ES-I3 (cell line): ENCODE data around the gene AVL9.
"Not testable (repeated sequence)": the region's sequence is repeated elsewhere in the genome, so short reads cannot be mapped to it uniquely, and the experiment has no call there.

Source experiments
- H3K36me3 ChIP-seq: 2 replicates; pipeline ENCODE4 v1.6.1; 2013; ENCODE audit warnings: mild to moderate bottlenecking, low read length, control low read depth, moderate library complexity; ENCODE audit not compliant: insufficient read depth
- H3K4me1 ChIP-seq: 2 replicates; pipeline ENCODE4 v1.6.1; 2013; ENCODE audit warnings: mild to moderate bottlenecking, control low read depth, low read length; ENCODE audit not compliant: insufficient read depth
- H3K9ac ChIP-seq: 2 replicates; pipeline ENCODE4 v1.6.1; 2013; ENCODE audit warnings: low read depth, mild to moderate bottlenecking, low read length, moderate library complexity
- H3K9me3 ChIP-seq: 2 replicates; pipeline ENCODE4 v1.6.1; 2013; ENCODE audit warnings: mild to moderate bottlenecking, low read length, moderate library complexity; ENCODE audit not compliant: control insufficient read depth, insufficient read depth

AVL9 gene

GRCh38 chr7:32574626-32575025 is 79.3 kb downstream of the AVL9 start:
- Histone ChIP-seq H3K9ac (no peak overlapping the region), H3K4me1 (no peaks in the 10 kb centered on the region), H3K36me3 (peaks cover 13% of the 10 kb centered on the region), H3K9me3 (no peaks in the 10 kb centered on the region)

DNA sequence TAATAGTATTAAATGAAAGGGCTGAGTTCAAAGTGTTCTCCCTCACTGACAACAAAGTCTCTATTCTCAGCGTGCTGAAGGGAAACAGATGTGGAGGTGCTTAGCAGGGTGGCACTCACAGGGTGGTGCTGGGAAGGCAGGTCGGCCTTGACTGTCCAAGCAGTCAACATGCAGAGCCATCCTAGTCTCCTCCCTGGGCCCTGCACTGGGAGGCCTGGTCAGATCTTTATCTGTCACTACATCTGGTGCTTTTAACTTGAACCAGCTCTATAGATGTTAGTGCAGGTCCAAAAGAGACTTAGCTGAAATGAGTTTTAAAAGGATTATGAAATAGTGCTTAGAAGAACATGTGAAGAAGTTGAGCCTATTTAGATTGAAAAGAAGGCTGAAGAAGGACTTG is 82.1 kb downstream of the AVL9 start:
- no peaks in the 10 kb centered on the region for H3K9me3 ChIP-seq
- H3K36me3 ChIP-seq = peaks cover 17% of the 10 kb centered on the region
- H3K9ac ChIP-seq = no peak overlapping the region
- H3K4me1 ChIP-seq = no peaks in the 10 kb centered on the region

DNA sequence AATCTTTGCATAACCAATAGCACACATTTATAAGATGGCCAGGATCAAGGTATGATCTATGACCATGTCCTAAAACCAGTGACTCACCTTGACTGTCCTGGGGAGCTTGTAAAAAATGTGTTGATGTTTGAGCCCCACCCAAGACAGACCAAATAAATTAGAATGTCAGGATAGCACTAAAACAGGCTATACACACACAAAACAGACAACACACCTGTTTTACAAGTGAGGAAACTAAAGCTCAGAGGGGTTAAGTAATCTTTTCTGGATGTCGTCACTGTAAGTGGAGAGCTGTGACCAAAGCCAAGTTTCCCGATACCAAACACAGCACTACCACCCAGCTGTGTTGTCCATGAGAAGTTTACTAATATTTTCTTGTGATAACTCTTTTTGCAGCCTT is 84.5 kb downstream of the AVL9 start:
- no peaks in the 10 kb centered on the region for H3K9me3 ChIP-seq
- H3K9ac ChIP-seq = no peak overlapping the region
- H3K4me1 ChIP-seq = no peaks in the 10 kb centered on the region
- H3K36me3 ChIP-seq = peaks cover 12% of the 10 kb centered on the region; the same call in 1 of the 2 replicates

GRCh38 chr7:32580646-32581045 is 85.4 kb downstream of the AVL9 start:
- no peaks in the 10 kb centered on the region for H3K9me3 ChIP-seq
- peaks cover under 1% of the 10 kb centered on the region; the same call in 1 of the 2 replicates for H3K4me1 ChIP-seq
- H3K9ac ChIP-seq = no peak overlapping the region
- peaks cover 15% of the 10 kb centered on the region for H3K36me3 ChIP-seq

DNA sequence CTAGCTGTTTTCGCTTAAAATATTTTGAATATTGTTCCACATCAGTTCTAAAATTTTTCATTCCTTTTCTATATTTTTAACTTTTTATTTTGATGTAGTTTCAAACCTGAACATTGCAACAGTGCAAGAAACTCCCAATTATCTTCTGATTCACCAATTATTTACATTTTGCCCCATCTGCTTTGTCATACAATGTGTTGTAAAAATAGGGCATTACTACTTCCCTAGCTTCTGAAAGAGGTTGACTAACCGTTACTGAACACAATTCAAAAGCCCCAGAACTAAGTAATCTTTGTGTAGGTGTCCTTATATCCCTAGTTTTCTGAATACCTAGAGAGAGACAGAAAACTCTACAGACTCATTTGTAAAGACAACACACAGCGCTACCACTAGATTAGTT is 86.7 kb downstream of the AVL9 start:
- Histone ChIP-seq H3K4me1 (peaks cover 12% of the 10 kb centered on the region), H3K9ac (no peak overlapping the region), H3K36me3 (peaks cover 10% of the 10 kb centered on the region), H3K9me3 (no peaks in the 10 kb centered on the region)

GRCh38 chr7:32583791-32584190 is 88.5 kb downstream of the AVL9 start:
- Histone ChIP-seq H3K36me3 (peaks cover 10% of the 10 kb centered on the region), H3K9me3 (no peaks in the 10 kb centered on the region), H3K9ac (no peak overlapping the region), H3K4me1 (peaks cover 12% of the 10 kb centered on the region)

- no peak overlapping the region for H3K9ac ChIP-seq
- peaks cover 12% of the 10 kb centered on the region for H3K4me1 ChIP-seq
- peaks cover 10% of the 10 kb centered on the region for H3K36me3 ChIP-seq
- no peaks in the 10 kb centered on the region for H3K9me3 ChIP-seq
Observed at GRCh38 chr7:32586291-32587221, 91.3 kb downstream of the AVL9 start.

DNA sequence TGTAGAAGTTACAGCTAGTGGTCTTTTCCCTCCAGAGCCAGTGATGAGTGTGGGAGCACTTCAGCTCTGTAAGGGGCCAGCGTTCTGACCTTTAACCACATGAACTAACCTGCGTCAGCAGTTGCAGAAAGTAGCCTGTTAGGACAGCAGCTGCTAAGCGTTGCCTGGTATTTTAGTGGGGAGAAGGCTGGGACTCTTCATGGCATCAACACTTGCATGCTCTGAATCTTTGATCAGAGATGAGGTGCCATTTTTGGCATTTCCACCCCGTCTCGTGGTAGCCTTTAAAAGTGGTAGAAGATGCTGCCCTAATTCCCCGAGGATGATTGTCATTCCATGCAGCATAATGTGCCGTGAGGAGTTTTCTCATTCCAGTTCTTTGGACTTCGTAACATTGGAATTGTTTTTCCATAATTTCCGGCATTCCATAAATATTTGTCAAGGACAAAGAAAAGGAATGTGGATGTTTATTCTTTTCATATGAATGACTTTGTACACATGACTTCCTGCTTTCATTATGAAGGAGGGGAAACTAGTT is 92.2 kb downstream of the AVL9 start:
- H3K9ac ChIP-seq = no peak overlapping the region
- peaks cover 12% of the 10 kb centered on the region for H3K4me1 ChIP-seq
- no peaks in the 10 kb centered on the region for H3K9me3 ChIP-seq
- H3K36me3 ChIP-seq = peaks cover 5% of the 10 kb centered on the region

DNA sequence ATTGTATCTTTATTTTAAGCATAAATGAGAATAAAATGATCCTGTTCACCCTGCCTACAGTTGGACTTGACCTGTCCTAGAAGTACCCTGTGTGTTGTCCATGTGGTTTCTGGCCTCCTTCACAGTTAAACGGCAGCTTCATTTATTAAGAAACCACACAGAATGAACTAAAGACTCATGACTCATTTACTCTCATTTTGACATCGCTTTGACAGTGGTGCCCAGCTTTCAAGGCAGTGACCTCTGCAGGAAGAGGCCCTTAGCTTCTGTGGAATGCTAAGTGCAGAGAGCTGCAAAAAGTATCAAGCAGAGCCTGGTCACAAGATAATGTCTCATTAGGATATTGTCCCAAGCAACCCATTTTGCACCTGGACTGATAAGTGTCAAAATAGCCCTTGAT is 93.4 kb downstream of the AVL9 start:
- Histone ChIP-seq H3K9me3 (no peaks in the 10 kb centered on the region), H3K36me3 (peaks cover 2% of the 10 kb centered on the region), H3K4me1 (peaks cover 12% of the 10 kb centered on the region), H3K9ac (no peak overlapping the region)

DNA sequence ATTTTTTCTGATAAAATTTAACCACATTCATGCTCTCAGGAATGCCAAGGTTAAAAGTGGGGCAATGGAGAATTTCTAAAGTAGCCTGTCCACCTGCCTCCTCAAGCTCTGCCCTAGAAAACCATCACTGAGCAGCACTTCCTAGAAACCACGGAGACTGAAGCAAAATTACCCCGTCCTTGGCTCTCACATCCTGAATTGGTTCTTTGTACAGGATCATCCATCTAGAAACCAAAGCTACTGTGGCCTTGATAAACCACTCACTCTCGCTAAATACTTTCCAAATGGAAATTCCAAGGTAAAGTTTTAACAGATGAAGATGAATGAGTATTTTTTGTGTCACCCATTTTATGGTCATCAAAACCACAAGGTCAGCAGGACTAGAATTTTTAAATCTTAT is 96.6 kb downstream of the AVL9 start:
- no peaks in the 10 kb centered on the region for H3K4me1 ChIP-seq
- no peaks in the 10 kb centered on the region for H3K9me3 ChIP-seq
- no peaks in the 10 kb centered on the region for H3K36me3 ChIP-seq
- H3K9ac ChIP-seq = no peak overlapping the region

- Histone ChIP-seq H3K9ac (no peak overlapping the region), H3K4me1 (no peaks in the 10 kb centered on the region), H3K9me3 (no peaks in the 10 kb centered on the region; the same call in 1 of the 2 replicates), H3K36me3 (no peaks in the 10 kb centered on the region)
Observed at GRCh38 chr7:32592701-32593100, 97.4 kb downstream of the AVL9 start.

DNA sequence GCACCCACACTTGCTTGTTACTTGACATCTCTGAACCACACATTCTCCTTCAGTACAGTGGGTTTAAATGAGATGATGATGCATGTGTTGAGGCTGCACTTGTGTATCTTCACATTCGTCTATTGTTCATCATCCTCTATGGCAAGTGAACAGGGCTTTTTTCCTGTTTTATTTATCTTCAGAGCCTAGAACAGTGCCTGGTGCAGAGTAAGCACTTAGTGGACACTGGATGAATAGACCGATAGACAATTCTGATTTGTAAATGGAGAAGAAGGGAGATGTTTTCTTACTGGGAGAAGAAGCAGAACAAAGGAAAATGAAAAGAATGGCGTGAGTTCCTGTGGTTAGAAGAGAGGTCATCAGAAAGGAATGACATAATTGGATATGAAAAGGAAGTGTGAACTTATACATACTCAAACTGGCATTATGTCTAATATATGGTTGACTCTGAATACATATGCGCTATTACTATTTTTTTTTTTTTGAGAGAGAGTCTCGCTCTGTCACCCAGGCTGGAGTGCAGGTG is 99.7 kb downstream of the AVL9 start:
- no peak overlapping the region for H3K9ac ChIP-seq
- no peaks in the 10 kb centered on the region; the same call in 1 of the 2 replicates for H3K9me3 ChIP-seq
- H3K36me3 ChIP-seq = no peaks in the 10 kb centered on the region
- H3K4me1 ChIP-seq = no peaks in the 10 kb centered on the region

DNA sequence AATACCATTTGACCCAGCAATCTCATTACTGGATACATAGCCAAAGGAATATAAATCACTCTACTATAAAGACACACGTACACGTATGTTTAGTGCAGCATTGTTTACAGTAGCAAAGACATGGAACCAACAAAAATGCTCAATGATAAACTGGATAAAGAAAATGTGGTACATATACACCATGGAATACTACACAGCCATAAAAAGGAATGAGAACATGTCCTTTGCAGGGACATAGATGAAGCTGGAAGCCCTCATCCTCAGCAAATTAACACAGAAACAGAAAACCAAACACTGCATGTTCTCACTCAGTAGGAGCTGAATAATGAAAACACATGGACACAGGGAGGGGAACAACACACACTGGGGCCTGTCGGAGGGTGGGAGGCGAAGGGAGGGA is 105.9 kb downstream of the AVL9 start:
- H3K4me1 ChIP-seq, H3K9me3 ChIP-seq, H3K9ac ChIP-seq, H3K36me3 ChIP-seq: not testable (repeated sequence)

DNA sequence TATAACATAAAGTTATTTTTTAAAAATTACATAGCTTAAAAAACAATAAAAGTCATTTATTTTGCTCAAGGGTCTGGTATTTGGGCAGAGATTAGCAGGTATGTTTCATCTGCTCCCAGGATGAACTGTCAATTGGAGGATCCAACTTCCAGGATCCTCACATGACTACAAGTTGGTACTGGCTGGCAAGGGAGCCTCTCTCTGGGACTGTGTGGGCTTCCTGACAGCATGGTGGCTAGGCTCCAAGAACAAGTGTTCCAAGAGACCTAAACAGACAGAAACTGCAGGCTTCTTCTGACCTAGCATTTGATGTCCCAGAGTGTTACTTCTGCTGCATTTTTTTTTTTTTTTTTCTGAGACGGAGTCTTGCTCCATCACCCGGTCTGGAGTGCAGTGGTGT is 107.2 kb downstream of the AVL9 start:
- H3K36me3 ChIP-seq = no peaks in the 10 kb centered on the region
- peaks cover 4% of the 10 kb centered on the region for H3K9me3 ChIP-seq
- no peaks in the 10 kb centered on the region for H3K4me1 ChIP-seq

DNA sequence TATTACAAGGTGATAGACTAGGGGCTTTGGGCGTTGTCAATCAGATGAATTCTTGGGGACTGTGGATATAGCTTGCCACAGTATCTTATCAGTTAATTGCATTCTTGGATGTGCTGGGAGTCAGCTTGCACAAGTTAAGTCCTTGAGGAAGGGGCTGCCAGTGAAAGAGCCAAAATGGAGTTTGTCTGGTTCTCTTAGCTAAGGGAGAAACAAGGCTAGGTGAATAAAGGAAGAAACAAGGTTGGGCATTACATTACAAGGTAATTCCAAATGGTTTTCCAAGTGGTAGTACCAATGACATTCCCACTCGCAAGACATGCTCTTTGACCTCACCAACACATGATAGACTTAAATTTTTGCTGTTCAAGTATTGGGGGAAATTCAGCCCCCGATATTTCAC is 108.2 kb downstream of the AVL9 start:
- H3K9ac ChIP-seq, H3K36me3 ChIP-seq, H3K9me3 ChIP-seq, H3K4me1 ChIP-seq: not testable (repeated sequence)

More for the DNA sequence above, 107.2 kb downstream of the AVL9 start:
- no peak overlapping the region for H3K9ac ChIP-seq
